PC-9 (cell line): ENCODE data around the gene HMX1.

ENCODE experiments used
- CTCF ChIP-seq: fragments of 200-600 bp; sonication (generic); conservative IDR thresholded peaks from 2 replicates; pipeline ENCODE4 v1.6.1; 2017; ENCODE audit warnings: mixed run types, antibody characterized with exemption, mild to moderate bottlenecking, moderate library complexity
- EZH2 ChIP-seq: fragments of 200-600 bp; sonication (generic); IDR thresholded peaks from 2 replicates; pipeline ENCODE4 v1.8.0; 2017; ENCODE audit warnings: antibody characterized with exemption, low read depth

DNA sequence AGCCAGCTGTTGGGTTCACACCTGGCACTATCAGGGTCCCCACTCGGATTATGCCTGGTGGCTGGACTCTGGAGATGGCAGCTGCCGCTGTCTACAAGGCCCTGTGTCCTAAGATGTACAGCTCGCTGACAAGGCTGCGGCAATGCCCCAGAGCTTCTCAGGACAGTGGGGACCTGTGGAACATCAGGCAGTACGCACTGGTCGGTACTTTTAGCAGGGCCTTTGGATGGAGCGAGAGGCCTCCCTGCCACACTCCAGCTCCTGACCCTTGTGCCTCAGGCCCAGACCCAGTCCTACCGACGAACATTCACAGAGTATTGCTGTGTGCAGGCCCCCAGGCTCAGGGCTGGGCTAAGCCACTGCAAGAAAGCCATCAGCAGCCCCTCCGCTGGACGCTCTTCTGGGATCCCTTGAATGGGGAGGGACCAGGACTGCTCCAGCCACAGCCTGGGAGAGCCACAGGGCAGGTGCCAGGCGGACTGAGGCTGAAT, 45.7 kb upstream of the HMX1 start:
- TF ChIP-seq CTCF, result no peak
- TF ChIP-seq EZH2, result no peak
